Activated CD8-positive, alpha-beta T cell treated with anti-CD3 and anti-CD28 coated beads for 36 hours (primary cell): ENCODE results near the gene CD244. TPM values are rescaled to one million over a fixed set of nuclear protein-coding genes. Genes with fewer than 3 reads are reported as not detected.

Experiments
- ATAC-seq: fragments of 200-7000 bp; cut with Tn5 transposase; one replicate; pipeline ENCODE4 v1.10.0; 2021; ENCODE audit warnings: mild to moderate bottlenecking, moderate library complexity
- CTCF ChIA-PET: fragments of 350-600 bp; sonication (Branson Sonifier 250); formaldehyde crosslinking; loops from one replicate; lab custom pipeline; 2021; ENCODE audit warnings: antibody characterized with exemption; lab: Charles Lee
- POLR2A ChIA-PET: fragments of 350-600 bp; sonication (Branson Sonifier 250); formaldehyde crosslinking; loops from one replicate; lab custom pipeline; 2021; ENCODE audit warnings: antibody characterized with exemption; lab: Charles Lee
- DNase-seq: peaks from one replicate; pipeline ENCODE4 v3.0.0-alpha.2; 2020
- H3K27ac Mint-ChIP-seq: one replicate; pipeline ENCODE4 v1.8.0; 2021; ENCODE audit warnings: mild to moderate bottlenecking, mixed read lengths
- H3K27me3 Mint-ChIP-seq: one replicate; pipeline ENCODE4 v1.8.0; 2021; ENCODE audit warnings: mixed read lengths
- H3K36me3 Mint-ChIP-seq: one replicate; pipeline ENCODE4 v1.8.0; 2021; ENCODE audit warnings: low read depth, mixed read lengths
- H3K4me1 Mint-ChIP-seq: one replicate; pipeline ENCODE4 v1.8.0; 2021; ENCODE audit warnings: low read depth, mixed read lengths
- H3K4me3 Mint-ChIP-seq: one replicate; pipeline ENCODE4 v1.8.0; 2021; ENCODE audit warnings: mild to moderate bottlenecking, moderate library complexity, mixed read lengths
- H3K9me3 Mint-ChIP-seq: one replicate; pipeline ENCODE4 v1.8.0; 2021; ENCODE audit warnings: mixed read lengths
- CTCF ChIP-seq: fragments of 200-600 bp; IDR thresholded peaks from one replicate; pipeline ENCODE4 v1.8.0; 2022; ENCODE audit warnings: antibody characterized with exemption, mild to moderate bottlenecking
- intact Hi-C: fragments of 100-400 bp; cut with micrococcal nuclease; formaldehyde crosslinking; loops from one replicate; pipeline ENCODE4 v1.10.0; 2022
- total RNA-seq, 2 experiments: library from RNA; stranded (reverse); gene quantifications; one replicate each; pipeline ENCODE4 v1.2.3, GENCODE V29; 2021

CD244 gene
- total RNA-seq, 2 experiments from 2014 or later, result 1.4 to 1.8 TPM

GRCh38 chr1:160781186-160781766 lies 81.4 kb downstream of the CD244 start:
- CTCF ChIA-PET, result interaction anchor here (1.1 to 11.1 kb wide), 14 partner anchors 9 to 172 kb away, joined by 3 to 186 read pairs (median 38); partner anchors contain the start of genes ITLN2 and LY9
- Mint-ChIP-seq H3K4me3 (no peak overlapping the region), H3K27ac (peak overlapping the region; percentile 1), H3K36me3 (no peaks in the 10 kb centered on the region), H3K27me3 (no peaks in the 10 kb centered on the region), H3K9me3 (peaks cover 2% of the 10 kb centered on the region), H3K4me1 (peaks cover 23% of the 10 kb centered on the region)
- no peak for TF ChIP-seq CTCF
- POLR2A ChIA-PET, result interaction anchor here (0.6 to 1.5 kb wide), 5 partner anchors 11 to 156 kb away, joined by 3 read pairs; no protein-coding TSS in a partner anchor
- no peak for DNase-seq
- intact Hi-C loops, result no loop called here
- no peak for ATAC-seq

- H3K27me3 Mint-ChIP-seq, result no peaks in the 10 kb centered on the region
- peaks cover 2% of the 10 kb centered on the region for H3K9me3 Mint-ChIP-seq
- ATAC-seq (no peak), DNase-seq (no peak)
- H3K4me1 Mint-ChIP-seq, result peaks cover 32% of the 10 kb centered on the region
- ChIA-PET POLR2A (interaction anchor here (0.6 to 1.5 kb wide), 4 partner anchors 10 to 73 kb away, joined by 3 to 4 read pairs (median 3); no protein-coding TSS in a partner anchor), CTCF (interaction anchor here (0.6 to 11.1 kb wide), 22 partner anchors 12 to 224 kb away, joined by 3 to 186 read pairs (median 12); partner anchors contain the start of genes CD244, ITLN2 and LY9)
- H3K36me3 Mint-ChIP-seq, result no peaks in the 10 kb centered on the region
- H3K4me3 Mint-ChIP-seq, result no peak overlapping the region
- intact Hi-C loops, result no loop called here
- TF ChIP-seq CTCF, result no peak
- H3K27ac Mint-ChIP-seq, result no peak overlapping the region
These were observed 82.3 kb downstream of the CD244 start for GRCh38 chr1:160780398-160780755.

Other genes starting within 250 kb of the CD244 start
- 10 to 100 TPM; 65.9 to 67.8 TPM for gene SLAMF1, start 215.8 kb downstream of the CD244 start, total RNA-seq
- gene CD48, start 151.1 kb downstream of the CD244 start, total RNA-seq, result 100 to 1,000 TPM; 379 to 388 TPM
- 10 to 100 TPM; 90.0 to 93.5 TPM for gene SLAMF7, start 123.6 kb downstream of the CD244 start, total RNA-seq
- gene LY9, start 66.7 kb downstream of the CD244 start, total RNA-seq, result 10 to 100 TPM; 19.1 to 19.5 TPM
- not detected for gene ITLN1, start 22.3 kb upstream of the CD244 start, total RNA-seq
- not detected for gene ITLN2, start 91.9 kb upstream of the CD244 start, total RNA-seq
- 10 to 100 TPM; 19.0 to 20.9 TPM for gene F11R, start 158.3 kb upstream of the CD244 start, total RNA-seq
- 10 to 100 TPM; 70.8 to 78.7 TPM for gene TSTD1, start 176.1 kb upstream of the CD244 start, total RNA-seq
- 10 to 100 TPM; 50.0 to 52.1 TPM for gene USF1, start 183.1 kb upstream of the CD244 start, total RNA-seq
- gene ARHGAP30, start 207.0 kb upstream of the CD244 start, total RNA-seq, result 100 to 1,000 TPM; 174 to 175 TPM
- gene NECTIN4, start 226.7 kb upstream of the CD244 start, total RNA-seq, result not detected
- under 1 TPM in 1 of 2 experiments, not detected in 1; 0.43 TPM for gene KLHDC9, start 235.5 kb upstream of the CD244 start, total RNA-seq